A673 (cell line): Measurements from ENCODE around the gene SORCS3. TPM values are rescaled to one million over a fixed set of nuclear protein-coding genes. Genes with fewer than 3 reads are reported as not detected.

Experiments used
- BruUV-seq: library from RNA; stranded (reverse); fragments of 400-500 nt; replicated peaks from 2 replicates; lab custom pipeline; 2021; lab: Mats Ljungman, UMichigan
- CTCF ChIA-PET: fragments of 300-600 bp; sonication (Branson Sonifier 250); formaldehyde crosslinking; loops from one replicate; lab custom pipeline; 2022; ENCODE audit warnings: antibody characterized with exemption; lab: Charles Lee
- POLR2A ChIA-PET: fragments of 300-600 bp; sonication (Branson Sonifier 250); formaldehyde crosslinking; loops from one replicate; lab custom pipeline; 2022; ENCODE audit warnings: antibody characterized with exemption; ENCODE audit not compliant: low non-redundant PET; lab: Charles Lee
- DNase-seq: peaks from one replicate; pipeline ENCODE4 v3.0.0-alpha.2; 2015; ENCODE audit warnings: low spot score
- H3K27ac ChIP-seq: fragments of 200-600 bp; sonication (generic); 2 replicates; pipeline ENCODE4 v1.5.1; 2016; ENCODE audit warnings: mixed run types, low read depth, mild to moderate bottlenecking, mixed read lengths, antibody characterized with exemption, low read length; ENCODE audit not compliant: poor library complexity, severe bottlenecking
- H3K27me3 ChIP-seq: fragments of 200-600 bp; sonication (generic); replicated peaks from 2 replicates; pipeline ENCODE4 v1.6.1; 2017; ENCODE audit warnings: mixed run types, low read depth, mild to moderate bottlenecking, mixed read lengths, antibody characterized with exemption, low read length; ENCODE audit not compliant: insufficient read depth, poor library complexity
- H3K36me3 ChIP-seq: fragments of 200-600 bp; sonication (generic); 2 replicates; pipeline ENCODE4 v1.6.1; 2016; ENCODE audit warnings: mixed run types, mild to moderate bottlenecking, mixed read lengths, antibody characterized with exemption, low read length; ENCODE audit not compliant: insufficient read depth, poor library complexity, severe bottlenecking
- H3K4me1 ChIP-seq: fragments of 200-600 bp; sonication (generic); 2 replicates; pipeline ENCODE4 v1.6.1; 2017; ENCODE audit warnings: mixed run types, mild to moderate bottlenecking, mixed read lengths, antibody characterized with exemption, low read length; ENCODE audit not compliant: insufficient read depth, poor library complexity, severe bottlenecking
- H3K4me3 ChIP-seq: fragments of 200-600 bp; sonication (generic); 2 replicates; pipeline ENCODE4 v1.5.1; 2016; ENCODE audit warnings: low read depth, mixed run types, mild to moderate bottlenecking, mixed read lengths, low read length; ENCODE audit not compliant: poor library complexity, severe bottlenecking
- H3K9me3 ChIP-seq: fragments of 200-600 bp; sonication (generic); 2 replicates; pipeline ENCODE4 v1.6.1; 2016; ENCODE audit warnings: mixed run types, low read depth, mild to moderate bottlenecking, mixed read lengths, antibody characterized with exemption, low read length; ENCODE audit not compliant: poor library complexity, severe bottlenecking
- CTCF ChIP-seq: fragments of 300-800, 200-600 bp; sonication (generic); conservative IDR thresholded peaks from 2 replicates; pipeline ENCODE4 v1.5.1; 2017; ENCODE audit warnings: low read depth, mild to moderate bottlenecking, antibody characterized with exemption, low read length, moderate library complexity, mixed read lengths
- EZH2 ChIP-seq: fragments of 200-600 bp; sonication (generic); IDR thresholded peaks from 2 replicates; pipeline ENCODE4 v1.6.1; 2017; ENCODE audit warnings: borderline replicate concordance, low read depth, mild to moderate bottlenecking, mixed read lengths, antibody characterized with exemption, low read length; ENCODE audit not compliant: poor library complexity, severe bottlenecking
- intact Hi-C: fragments of 100-400 bp; cut with micrococcal nuclease; formaldehyde crosslinking; loops from one replicate; pipeline ENCODE4 v1.10.0; 2022; ENCODE audit not compliant: unreplicated experiment
- total RNA-seq: library from RNA; stranded (reverse); gene quantifications from 2 replicates; pipeline ENCODE4 v1.2.3, GENCODE V29; 2021

Gene SORCS3
- total RNA-seq, 1 experiment from 2014 or later, result not detected

GRCh38 chr10:104835422-104835821, 194.3 kb downstream of the SORCS3 start:
- intact Hi-C loops, result no loop called here
- H3K27ac ChIP-seq, result no peak overlapping the region
- CTCF ChIA-PET, result no interaction called here
- TF ChIP-seq EZH2 (no peak), CTCF (no peak)
- no peak for DNase-seq
- BruUV-seq, result no TSS peak
- no peaks in the 10 kb centered on the region for H3K9me3 ChIP-seq
- POLR2A ChIA-PET, result no interaction called here
- no peaks in the 10 kb centered on the region for H3K4me1 ChIP-seq
- no peaks in the 10 kb centered on the region for H3K36me3 ChIP-seq
- no peak overlapping the region for H3K4me3 ChIP-seq
- peaks cover 30% of the 10 kb centered on the region for H3K27me3 ChIP-seq

GRCh38 chr10:104842704-104843103, 201.6 kb downstream of the SORCS3 start:
- no peaks in the 10 kb centered on the region for H3K36me3 ChIP-seq
- POLR2A ChIA-PET, result no interaction called here
- TF ChIP-seq CTCF (no peak), EZH2 (no peak)
- no peak overlapping the region for H3K4me3 ChIP-seq
- no peaks in the 10 kb centered on the region for H3K4me1 ChIP-seq
- BruUV-seq, result no TSS peak
- CTCF ChIA-PET, result no interaction called here
- DNase-seq, result no peak
- peaks cover 18% of the 10 kb centered on the region for H3K27me3 ChIP-seq
- H3K27ac ChIP-seq, result no peak overlapping the region
- intact Hi-C loops, result no loop called here
- H3K9me3 ChIP-seq, result no peaks in the 10 kb centered on the region

DNA sequence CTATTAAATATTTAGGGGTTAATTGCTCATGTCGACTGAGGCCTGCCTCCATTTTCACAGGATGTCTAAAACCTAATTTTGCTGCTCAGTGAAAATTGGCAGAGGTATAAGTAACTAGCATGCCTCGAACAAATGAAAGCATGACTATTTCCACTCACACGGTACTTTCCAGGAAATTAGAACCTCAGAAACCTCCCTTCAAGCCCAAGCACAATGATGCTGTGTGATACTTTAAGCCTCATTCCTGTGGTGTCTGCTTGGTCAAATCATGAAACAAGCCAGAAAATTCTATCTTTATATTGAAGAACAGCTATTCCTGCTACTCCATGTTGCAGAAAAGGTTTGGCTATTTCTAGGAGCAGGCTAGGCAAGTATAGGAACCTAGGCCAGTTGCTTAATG, 203.0 kb downstream of the SORCS3 start:
- TF ChIP-seq CTCF (no peak), EZH2 (no peak)
- intact Hi-C loops, result no loop called here
- Histone ChIP-seq H3K9me3 (no peaks in the 10 kb centered on the region), H3K27me3 (peaks cover 29% of the 10 kb centered on the region), H3K4me1 (no peaks in the 10 kb centered on the region), H3K4me3 (no peak overlapping the region), H3K36me3 (no peaks in the 10 kb centered on the region), H3K27ac (no peak overlapping the region)
- POLR2A ChIA-PET, result no interaction called here
- CTCF ChIA-PET, result no interaction called here
- BruUV-seq, result no TSS peak
- no peak for DNase-seq
